ENCODE data around the gene MARCHF9. TPM values are rescaled to one million over a fixed set of nuclear protein-coding genes. Genes with fewer than 3 reads are reported as not detected.

The MARCHF9 gene
- total RNA-seq, 1 donor from 2014 or later: 4.7 TPM

- TF ChIP-seq CTCF (conservative IDR thresholded peaks at IDR 0.05; ENCODE audit: low read depth, low read length): peak; percentile 34
- peak overlapping the region; percentile 7 for H3K4me3 ChIP-seq (ENCODE audit: low read depth, low read length)
- DNase-seq (ENCODE audit: low read depth): no peak
Observed at GRCh38 chr12:57735952-57736740, 18.8 kb upstream of the MARCHF9 start.

GRCh38 chr12:57736741-57737466 is 18.0 kb upstream of the MARCHF9 start:
- no peak overlapping the region for H3K4me3 ChIP-seq (ENCODE audit: low read depth, low read length)
- no peak for TF ChIP-seq CTCF (conservative IDR thresholded peaks at IDR 0.05; ENCODE audit: low read depth, low read length)

GRCh38 chr12:57737467-57738460 is 17.1 kb upstream of the MARCHF9 start:
- peak overlapping the region; percentile 4 for H3K4me3 ChIP-seq (ENCODE audit: low read depth, low read length)
- DNase-seq (ENCODE audit: low read depth): no peak
- peak; percentile 26 for TF ChIP-seq CTCF (conservative IDR thresholded peaks at IDR 0.05; ENCODE audit: low read depth, low read length)

More at GRCh38 chr12:57736741-57737466, 18.0 kb upstream of the MARCHF9 start:
- DNase-seq (ENCODE audit: low read depth): no peak

- H3K4me3 ChIP-seq (ENCODE audit: low read depth, low read length): peak within 1 kb of the TSS; percentile 4
- TF ChIP-seq CTCF (conservative IDR thresholded peaks at IDR 0.05; ENCODE audit: low read depth, low read length): no peak
- no peak for DNase-seq (ENCODE audit: low read depth)
Observed at GRCh38 chr12:57738661-57739237, 16.2 kb upstream of the MARCHF9 start, which contains the start of gene AGAP2. Gene AGAP2, minus strand, starts transcription at chr12:57738742. Its CDS starts 496 bp downstream, at chr12:57738246.

DNA sequence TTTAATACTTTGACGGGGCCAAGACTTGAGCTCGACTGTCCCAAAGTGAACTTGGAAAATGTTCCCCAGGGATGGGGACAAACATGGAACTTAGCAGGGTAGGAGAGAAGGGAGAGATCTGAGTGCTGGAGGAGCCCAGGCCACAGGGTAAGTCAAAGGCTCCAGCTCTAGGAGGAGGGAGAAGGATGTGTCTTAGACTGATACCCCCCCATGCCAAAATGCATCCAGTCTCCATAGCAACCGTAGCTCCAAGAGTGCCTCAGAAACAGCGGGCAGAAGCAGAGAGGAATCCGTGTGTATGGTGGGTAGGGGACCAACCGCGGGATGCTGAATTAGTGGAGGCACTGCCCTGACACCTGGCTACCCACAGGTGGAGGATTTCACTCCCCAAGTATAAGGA is 15.5 kb upstream of the MARCHF9 start:
- DNase-seq (ENCODE audit: low read depth): no peak
- TF ChIP-seq CTCF (conservative IDR thresholded peaks at IDR 0.05; ENCODE audit: low read depth, low read length): no peak
- no peak overlapping the region for H3K4me3 ChIP-seq (ENCODE audit: low read depth, low read length)

GRCh38 chr12:57739914-57740538 is 14.9 kb upstream of the MARCHF9 start:
- DNase-seq (ENCODE audit: low read depth): no peak
- no peak overlapping the region for H3K4me3 ChIP-seq (ENCODE audit: low read depth, low read length)
- no peak for TF ChIP-seq CTCF (conservative IDR thresholded peaks at IDR 0.05; ENCODE audit: low read depth, low read length)
